ENCODE measurements around the gene VAV1. TPM values are rescaled to one million over a fixed set of nuclear protein-coding genes. Genes with fewer than 3 reads are reported as not detected.

The VAV1 gene
- total and polyA plus RNA-seq, 9 of the 15 experiments (the other 6 are each of a cell fraction or from before 2014, with no cell fraction given), result 0.46 to 20.1 (median 11.1) TPM

DNA sequence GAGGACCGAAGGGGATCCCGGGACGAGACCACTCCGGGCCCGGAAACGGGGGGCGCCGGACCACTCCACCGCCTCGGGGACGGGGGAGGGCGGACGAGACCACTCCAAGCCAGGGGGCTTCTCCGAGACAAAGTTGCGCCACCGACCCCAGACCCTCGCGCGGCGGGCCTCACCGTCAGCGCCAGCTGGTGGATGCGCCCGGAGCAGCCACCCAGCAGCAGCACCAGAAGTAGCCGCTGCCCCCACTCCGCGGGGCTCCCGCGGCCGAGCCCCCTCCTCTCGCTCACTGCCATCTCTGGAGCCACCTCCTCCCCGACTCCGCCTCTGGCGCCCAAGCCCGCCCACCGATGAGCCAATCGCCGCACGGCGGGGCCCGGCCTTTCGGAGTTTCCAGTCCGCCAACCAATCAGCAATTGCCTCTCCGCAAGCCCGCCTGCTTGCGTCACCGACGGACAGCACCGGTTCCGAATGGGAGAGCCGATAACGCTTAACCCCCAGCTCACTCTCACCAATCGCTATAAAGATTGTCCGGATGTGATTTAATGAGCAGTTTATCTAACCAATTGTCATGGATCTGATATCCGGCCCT is 35.1 kb upstream of the VAV1 start, which contains the start of gene GPR108 (continued):
- TF ChIP-seq GTF2E2 (tag; IDR thresholded peaks at IDR 0.05), result no peak
- TF ChIP-seq RB1 (IDR thresholded peaks at IDR 0.05; ENCODE audit: low read depth), result peak; percentile 94; the same call in 1 of the 2 replicates
- TF ChIP-seq CHCHD3 (CRISPR knock-in tag; IDR thresholded peaks at IDR 0.05), result no peak
- TF ChIP-seq FOXM1 (IDR thresholded peaks at IDR 0.05; ENCODE audit: low read depth), result peak; percentile 78
- TF ChIP-seq FOXM1 (CRISPR knock-in tag; IDR thresholded peaks at IDR 0.05; ENCODE audit: low read depth), result no peak
- TF ChIP-seq, protein P1, sequence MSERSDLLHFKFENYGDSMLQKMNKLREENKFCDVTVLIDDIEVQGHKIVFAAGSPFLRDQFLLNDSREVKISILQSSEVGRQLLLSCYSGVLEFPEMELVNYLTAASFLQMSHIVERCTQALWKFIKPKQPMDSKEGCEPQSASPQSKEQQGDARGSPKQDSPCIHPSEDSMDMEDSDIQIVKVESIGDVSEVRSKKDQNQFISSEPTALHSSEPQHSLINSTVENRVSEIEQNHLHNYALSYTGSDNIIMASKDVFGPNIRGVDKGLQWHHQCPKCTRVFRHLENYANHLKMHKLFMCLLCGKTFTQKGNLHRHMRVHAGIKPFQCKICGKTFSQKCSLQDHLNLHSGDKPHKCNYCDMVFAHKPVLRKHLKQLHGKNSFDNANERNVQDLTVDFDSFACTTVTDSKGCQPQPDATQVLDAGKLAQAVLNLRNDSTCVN (CRISPR knock-in tag; IDR thresholded peaks at IDR 0.05), result no peak
- TF ChIP-seq MIER1 (IDR thresholded peaks at IDR 0.05; ENCODE audit: low read depth), result peak; percentile 56; the same call in 1 of the 2 replicates
- TF ChIP-seq STAT5B (CRISPR knock-in tag; IDR thresholded peaks at IDR 0.05), result no peak
- peak; percentile 26 for TF ChIP-seq ZBTB7A (IDR thresholded peaks at IDR 0.05; ENCODE audit: borderline replicate concordance, control insufficient read depth, low read depth, low read length)
- TF ChIP-seq, protein P2, sequence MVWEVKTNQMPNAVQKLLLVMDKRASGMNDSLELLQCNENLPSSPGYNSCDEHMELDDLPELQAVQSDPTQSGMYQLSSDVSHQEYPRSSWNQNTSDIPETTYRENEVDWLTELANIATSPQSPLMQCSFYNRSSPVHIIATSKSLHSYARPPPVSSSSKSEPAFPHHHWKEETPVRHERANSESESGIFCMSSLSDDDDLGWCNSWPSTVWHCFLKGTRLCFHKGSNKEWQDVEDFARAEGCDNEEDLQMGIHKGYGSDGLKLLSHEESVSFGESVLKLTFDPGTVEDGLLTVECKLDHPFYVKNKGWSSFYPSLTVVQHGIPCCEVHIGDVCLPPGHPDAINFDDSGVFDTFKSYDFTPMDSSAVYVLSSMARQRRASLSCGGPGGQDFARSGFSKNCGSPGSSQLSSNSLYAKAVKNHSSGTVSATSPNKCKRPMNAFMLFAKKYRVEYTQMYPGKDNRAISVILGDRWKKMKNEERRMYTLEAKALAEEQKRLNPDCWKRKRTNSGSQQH (CRISPR knock-in tag; IDR thresholded peaks at IDR 0.05), result no peak
- TF ChIP-seq SRSF7 (optimal IDR thresholded peaks at IDR 0.05; ENCODE audit: low read depth, low read length), result no peak
- TF ChIP-seq, protein P3, sequence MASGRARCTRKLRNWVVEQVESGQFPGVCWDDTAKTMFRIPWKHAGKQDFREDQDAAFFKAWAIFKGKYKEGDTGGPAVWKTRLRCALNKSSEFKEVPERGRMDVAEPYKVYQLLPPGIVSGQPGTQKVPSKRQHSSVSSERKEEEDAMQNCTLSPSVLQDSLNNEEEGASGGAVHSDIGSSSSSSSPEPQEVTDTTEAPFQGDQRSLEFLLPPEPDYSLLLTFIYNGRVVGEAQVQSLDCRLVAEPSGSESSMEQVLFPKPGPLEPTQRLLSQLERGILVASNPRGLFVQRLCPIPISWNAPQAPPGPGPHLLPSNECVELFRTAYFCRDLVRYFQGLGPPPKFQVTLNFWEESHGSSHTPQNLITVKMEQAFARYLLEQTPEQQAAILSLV (tag; IDR thresholded peaks at IDR 0.05), result no peak
- TF ChIP-seq TEAD4 (IDR thresholded peaks at IDR 0.05; ENCODE audit: low read length), result no peak
- no peak for TF ChIP-seq TEAD4 (CRISPR knock-in tag; IDR thresholded peaks at IDR 0.05; ENCODE audit: borderline replicate concordance)
- TF ChIP-seq ZNF695 (CRISPR knock-in tag; IDR thresholded peaks at IDR 0.05), result no peak
- no peak; the same call in 1 of the 2 replicates for TF ChIP-seq HLTF (IDR thresholded peaks at IDR 0.05)
- TF ChIP-seq NR2F6 (CRISPR knock-in tag; IDR thresholded peaks at IDR 0.05), result no peak
- TF ChIP-seq, protein P4, sequence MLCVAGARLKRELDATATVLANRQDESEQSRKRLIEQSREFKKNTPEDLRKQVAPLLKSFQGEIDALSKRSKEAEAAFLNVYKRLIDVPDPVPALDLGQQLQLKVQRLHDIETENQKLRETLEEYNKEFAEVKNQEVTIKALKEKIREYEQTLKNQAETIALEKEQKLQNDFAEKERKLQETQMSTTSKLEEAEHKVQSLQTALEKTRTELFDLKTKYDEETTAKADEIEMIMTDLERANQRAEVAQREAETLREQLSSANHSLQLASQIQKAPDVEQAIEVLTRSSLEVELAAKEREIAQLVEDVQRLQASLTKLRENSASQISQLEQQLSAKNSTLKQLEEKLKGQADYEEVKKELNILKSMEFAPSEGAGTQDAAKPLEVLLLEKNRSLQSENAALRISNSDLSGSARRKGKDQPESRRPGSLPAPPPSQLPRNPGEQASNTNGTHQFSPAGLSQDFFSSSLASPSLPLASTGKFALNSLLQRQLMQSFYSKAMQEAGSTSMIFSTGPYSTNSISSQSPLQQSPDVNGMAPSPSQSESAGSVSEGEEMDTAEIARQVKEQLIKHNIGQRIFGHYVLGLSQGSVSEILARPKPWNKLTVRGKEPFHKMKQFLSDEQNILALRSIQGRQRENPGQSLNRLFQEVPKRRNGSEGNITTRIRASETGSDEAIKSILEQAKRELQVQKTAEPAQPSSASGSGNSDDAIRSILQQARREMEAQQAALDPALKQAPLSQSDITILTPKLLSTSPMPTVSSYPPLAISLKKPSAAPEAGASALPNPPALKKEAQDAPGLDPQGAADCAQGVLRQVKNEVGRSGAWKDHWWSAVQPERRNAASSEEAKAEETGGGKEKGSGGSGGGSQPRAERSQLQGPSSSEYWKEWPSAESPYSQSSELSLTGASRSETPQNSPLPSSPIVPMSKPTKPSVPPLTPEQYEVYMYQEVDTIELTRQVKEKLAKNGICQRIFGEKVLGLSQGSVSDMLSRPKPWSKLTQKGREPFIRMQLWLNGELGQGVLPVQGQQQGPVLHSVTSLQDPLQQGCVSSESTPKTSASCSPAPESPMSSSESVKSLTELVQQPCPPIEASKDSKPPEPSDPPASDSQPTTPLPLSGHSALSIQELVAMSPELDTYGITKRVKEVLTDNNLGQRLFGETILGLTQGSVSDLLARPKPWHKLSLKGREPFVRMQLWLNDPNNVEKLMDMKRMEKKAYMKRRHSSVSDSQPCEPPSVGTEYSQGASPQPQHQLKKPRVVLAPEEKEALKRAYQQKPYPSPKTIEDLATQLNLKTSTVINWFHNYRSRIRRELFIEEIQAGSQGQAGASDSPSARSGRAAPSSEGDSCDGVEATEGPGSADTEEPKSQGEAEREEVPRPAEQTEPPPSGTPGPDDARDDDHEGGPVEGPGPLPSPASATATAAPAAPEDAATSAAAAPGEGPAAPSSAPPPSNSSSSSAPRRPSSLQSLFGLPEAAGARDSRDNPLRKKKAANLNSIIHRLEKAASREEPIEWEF (CRISPR knock-in tag; IDR thresholded peaks at IDR 0.05), result no peak
- no peak for TF ChIP-seq KLF6 (CRISPR knock-in tag; IDR thresholded peaks at IDR 0.05; ENCODE audit: borderline replicate concordance)

Measured in K562 (cell line).